CD14-positive monocyte (primary cell): Measurements from ENCODE around the gene GABBR2. TPM values are rescaled to one million over a fixed set of nuclear protein-coding genes. Genes with fewer than 3 reads are reported as not detected.

Experiments
- DNase-seq, 3 donors: peaks; one replicate each; pipeline ENCODE4 v3.0.0-alpha.2; 2011 to 2022
- H2AFZ ChIP-seq: 2 replicates; pipeline ENCODE4 v1.6.0; 2012; ENCODE audit warnings: mild to moderate bottlenecking, low read depth, low read length, inconsistent platforms; ENCODE audit not compliant: insufficient read depth, poor library complexity, severe bottlenecking
- H3K27ac ChIP-seq, 2 donors: 1 replicate in 1 of 2; 2 replicates in 1 of 2; pipeline ENCODE4 v1.5.1; 2012 to 2013; ENCODE audit warnings: low read length in 2 of 2, control low read depth in 1 of 2, inconsistent platforms in 1 of 2, low read depth in 1 of 2, mild to moderate bottlenecking in 1 of 2
- H3K27me3 ChIP-seq, 2 donors: one replicate each; pipeline versions ENCODE4 v1.6.0 to v1.6.1; 2011 to 2013; ENCODE audit warnings: low read length in 2 of 2; ENCODE audit not compliant: control insufficient read depth in 2 of 2, insufficient read depth in 2 of 2
- H3K36me3 ChIP-seq, 2 donors: replicated peaks in 1 of 2; 1 replicate in 1 of 2; 2 replicates in 1 of 2; pipeline versions ENCODE4 v1.5.1 to v1.6.1; 2012 to 2013; ENCODE audit warnings: low read length in 2 of 2, control low read depth in 1 of 2, inconsistent platforms in 1 of 2, mild to moderate bottlenecking in 1 of 2; ENCODE audit not compliant: insufficient read depth in 2 of 2, control insufficient read depth in 1 of 2
- H3K4me1 ChIP-seq, 2 donors: 1 replicate in 1 of 2; 2 replicates in 1 of 2; pipeline versions ENCODE4 v1.5.1 to v1.6.1; 2012 to 2013; ENCODE audit warnings: low read length in 2 of 2, control low read depth in 1 of 2, inconsistent platforms in 1 of 2, mild to moderate bottlenecking in 1 of 2, moderate library complexity in 1 of 2; ENCODE audit not compliant: insufficient read depth in 2 of 2, control insufficient read depth in 1 of 2
- H3K4me2 ChIP-seq: replicated peaks from 2 replicates; pipeline ENCODE3; 2012; ENCODE audit warnings: low read length, moderate library complexity, mild to moderate bottlenecking; ENCODE audit not compliant: poor library complexity, severe bottlenecking; ENCODE audit errors: extremely low read depth
- H3K4me3 ChIP-seq, 3 experiments: fragments of 200-600 bp in 1 of 3; sonication (generic) in 1 of 3; replicated peaks in 1 of 3; 1 replicate in 2 of 3; 2 replicates in 1 of 3; pipeline ENCODE4 v1.5.1; 2011 to 2013; ENCODE audit warnings: low read length in 3 of 3, mild to moderate bottlenecking in 3 of 3, control low read depth in 2 of 3, low read depth in 2 of 3, inconsistent platforms in 1 of 3, moderate library complexity in 1 of 3
- H3K79me2 ChIP-seq: 2 replicates; pipeline ENCODE4 v1.6.0; 2012; ENCODE audit warnings: mild to moderate bottlenecking, control low read depth, inconsistent platforms, low read length, moderate library complexity; ENCODE audit not compliant: insufficient read depth
- H3K9ac ChIP-seq: 2 replicates; pipeline ENCODE4 v1.6.0; 2017; ENCODE audit warnings: low read length, mild to moderate bottlenecking; ENCODE audit not compliant: insufficient read depth, poor library complexity, severe bottlenecking
- H3K9me3 ChIP-seq, 2 donors: replicated peaks in 1 of 2; 1 replicate in 1 of 2; 2 replicates in 1 of 2; pipeline versions ENCODE4 v1.5.1 to v1.6.1; 2012 to 2013; ENCODE audit warnings: low read length in 2 of 2, control low read depth in 1 of 2; ENCODE audit not compliant: control insufficient read depth in 1 of 2, insufficient read depth in 1 of 2
- H4K20me1 ChIP-seq: 2 replicates; pipeline ENCODE4 v1.6.0; 2012; ENCODE audit warnings: mild to moderate bottlenecking, low read length, control low read depth, moderate library complexity; ENCODE audit not compliant: insufficient read depth
- H3K27ac Mint-ChIP-seq, 7 donors: one replicate each; pipeline ENCODE4 v1.8.0; 2020; ENCODE audit warnings: mild to moderate bottlenecking in 7 of 7, mixed read lengths in 7 of 7, moderate library complexity in 6 of 7, inconsistent platforms in 2 of 7
- H3K27me3 Mint-ChIP-seq, 3 donors: one replicate each; pipeline ENCODE4 v1.8.0; 2021 to 2022; ENCODE audit warnings: low read depth in 3 of 3, mild to moderate bottlenecking in 3 of 3, mixed read lengths in 3 of 3, moderate library complexity in 3 of 3, inconsistent platforms in 1 of 3
- H3K36me3 Mint-ChIP-seq, 2 donors: one replicate each; pipeline ENCODE4 v1.8.0; 2020; ENCODE audit warnings: mixed read lengths in 2 of 2, inconsistent platforms in 1 of 2, mild to moderate bottlenecking in 1 of 2
- H3K4me1 Mint-ChIP-seq: one replicate; pipeline ENCODE4 v1.8.0; 2020; ENCODE audit warnings: mild to moderate bottlenecking, mixed read lengths
- H3K4me3 Mint-ChIP-seq, 2 donors: one replicate each; pipeline ENCODE4 v1.8.0; 2020; ENCODE audit warnings: mild to moderate bottlenecking in 2 of 2, mixed read lengths in 2 of 2, moderate library complexity in 1 of 2
- H3K9me3 Mint-ChIP-seq, 7 donors: one replicate each; pipeline ENCODE4 v1.8.0; 2020 to 2022; ENCODE audit warnings: mixed read lengths in 7 of 7, mild to moderate bottlenecking in 6 of 7, moderate library complexity in 6 of 7, inconsistent platforms in 2 of 7
- CTCF ChIP-seq: fragments of 200-600 bp; IDR thresholded peaks from one replicate; pipeline ENCODE4 v1.8.0; 2022; ENCODE audit warnings: antibody characterized with exemption, mild to moderate bottlenecking
- WGBS: methylation state at CpG from one replicate; pipeline ENCODE4 v1.1.5; 2013; ENCODE audit warnings: missing lambda C conversion rate; ENCODE audit not compliant: insufficient coverage; 5-methylcytosine and 5-hydroxymethylcytosine counted together
- intact Hi-C, 2 donors: fragments of 100-400 bp; cut with micrococcal nuclease; formaldehyde crosslinking; loops; one replicate each; pipeline versions ENCODE4 v1.15.0 to v1.15.1; 2023
- polyA plus RNA-seq, 3 donors: library from polyadenylated mRNA; depleted of rRNA in 1 of 3; unstranded in 2 of 3; stranded (reverse) in 1 of 3; fragments of 300-500 nt in 2 of 3; fragments of >200 nt in 1 of 3; fragmentation: Illumina TruSeq in 2 of 3; gene quantifications; 1 replicate in 2 of 3; 2 replicates in 1 of 3; pipeline ENCODE4 v1.2.3, GENCODE V29; 2012 to 2021

The GABBR2 gene
- polyA plus RNA-seq, 3 donors, result not detected

DNA sequence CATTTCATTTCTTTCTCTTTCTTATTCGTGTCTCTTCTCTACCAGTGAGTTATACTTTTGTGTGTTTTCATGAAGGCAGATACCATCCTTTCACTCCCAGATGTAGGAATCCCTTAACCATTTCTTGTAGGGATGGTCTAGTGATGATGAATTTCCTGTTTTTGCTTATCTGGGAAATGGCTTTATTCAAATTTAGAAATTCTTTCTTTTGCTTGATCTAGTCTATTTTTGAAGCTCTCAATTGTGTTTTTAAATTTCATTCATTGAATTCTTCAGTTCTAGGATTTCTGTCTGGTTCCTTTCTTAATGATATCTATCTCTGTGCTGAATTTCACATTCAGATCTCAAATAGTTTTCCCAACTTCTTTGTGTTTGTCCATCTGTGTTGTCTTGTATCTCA is 357.4 kb downstream of the GABBR2 start:
- intact Hi-C loops, result no loop called here
- Mint-ChIP-seq H3K4me3 (no peak overlapping the region), H3K27me3 (peaks cover 7 to 12% (median 9%) of the 10 kb centered on the region in 3 donors), H3K4me1 (no peaks in the 10 kb centered on the region), H3K9me3 (peaks cover 4 to 31% (median 16%) of the 10 kb centered on the region in 7 donors), H3K36me3 (no peaks in the 10 kb centered on the region), H3K27ac (no peak overlapping the region)
- Histone ChIP-seq H3K79me2 (no peaks in the 10 kb centered on the region), H3K27me3 (no peaks in the 10 kb centered on the region), H2AFZ (no peak overlapping the region), H3K9me3 (peaks cover 0 to 9% of the 10 kb centered on the region in 2 donors), H3K4me1 (no peaks in the 10 kb centered on the region), H3K27ac (no peak overlapping the region), H3K9ac (no peak overlapping the region), H4K20me1 (no peaks in the 10 kb centered on the region), H3K4me2 (no peak overlapping the region), H3K4me3 (no peak overlapping the region), H3K36me3 (no peaks in the 10 kb centered on the region)
- no CpG with 5 or more reads among the region's 1 CpG for WGBS
- DNase-seq, result no peak
- TF ChIP-seq CTCF, result no peak

DNA sequence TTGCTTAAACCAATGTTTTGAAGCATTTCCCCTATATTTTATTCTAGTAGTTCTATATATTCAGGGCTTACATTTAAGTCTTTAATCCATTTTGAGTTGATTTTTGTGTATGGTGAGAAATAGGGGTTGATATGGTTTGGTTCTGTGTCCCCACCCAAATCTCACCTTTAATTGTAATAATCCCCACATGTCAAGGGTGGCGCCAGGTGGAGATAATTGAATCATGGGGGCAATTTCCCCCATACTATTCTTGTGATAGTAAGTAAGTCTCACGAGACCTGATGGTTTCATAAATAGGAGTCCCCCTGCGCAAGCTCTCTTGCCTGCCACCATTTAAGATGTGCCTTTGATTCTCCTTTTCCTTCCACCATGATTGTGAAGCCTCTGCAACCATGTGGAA is 361.1 kb downstream of the GABBR2 start:
- no peak overlapping the region for H3K4me3 ChIP-seq
- H3K27ac ChIP-seq, result no peak overlapping the region
- Mint-ChIP-seq H3K4me3 (no peak overlapping the region), H3K4me1 (no peaks in the 10 kb centered on the region), H3K36me3 (no peaks in the 10 kb centered on the region), H3K27me3 (peaks cover 18 to 25% (median 18%) of the 10 kb centered on the region in 3 donors), H3K9me3 (peaks cover 2 to 24% (median 11%) of the 10 kb centered on the region in 7 donors), H3K27ac (no peak overlapping the region)
- H3K79me2 ChIP-seq, result no peaks in the 10 kb centered on the region
- H3K9me3 ChIP-seq, result peaks cover 0 to 8% of the 10 kb centered on the region in 2 donors
- WGBS, result no CpG with 5 or more reads among the region's 3 CpGs
- no peak overlapping the region for H3K4me2 ChIP-seq
- H3K36me3 ChIP-seq, result no peaks in the 10 kb centered on the region
- no peak for DNase-seq
- no peak for TF ChIP-seq CTCF
- no peaks in the 10 kb centered on the region for H3K4me1 ChIP-seq
- H2AFZ ChIP-seq, result no peak overlapping the region
- no peaks in the 10 kb centered on the region for H3K27me3 ChIP-seq
- H4K20me1 ChIP-seq, result no peaks in the 10 kb centered on the region
- no peak overlapping the region for H3K9ac ChIP-seq
- intact Hi-C loops, result no loop called here
